IPS-15b (cell line): ENCODE results near the gene ATP6V0B.

Source experiments
- H3K27me3 ChIP-seq: one replicate; pipeline ENCODE4 v1.6.1; 2013; ENCODE audit warnings: low read length; ENCODE audit not compliant: control insufficient read depth, insufficient read depth
- H3K36me3 ChIP-seq: one replicate; pipeline ENCODE4 v1.6.1; 2013; ENCODE audit warnings: low read length; ENCODE audit not compliant: control insufficient read depth, insufficient read depth
- H3K4me1 ChIP-seq: one replicate; pipeline ENCODE4 v1.6.1; 2013; ENCODE audit warnings: mild to moderate bottlenecking, low read length; ENCODE audit not compliant: control insufficient read depth, insufficient read depth
- H3K4me3 ChIP-seq: one replicate; pipeline ENCODE4 v1.5.1; 2013; ENCODE audit warnings: low read depth, low read length
- H3K9ac ChIP-seq: one replicate; pipeline ENCODE4 v1.6.1; 2013; ENCODE audit warnings: low read depth, mild to moderate bottlenecking, low read length
- H3K9me3 ChIP-seq: one replicate; pipeline ENCODE4 v1.6.1; 2013; ENCODE audit warnings: mild to moderate bottlenecking, low read length; ENCODE audit not compliant: control insufficient read depth, insufficient read depth

The ATP6V0B gene

GRCh38 chr1:44002165-44002564 is 27.4 kb downstream of the ATP6V0B start:
- no peaks in the 10 kb centered on the region for H3K9me3 ChIP-seq
- H3K4me3 ChIP-seq: no peak overlapping the region
- H3K4me1 ChIP-seq: no peaks in the 10 kb centered on the region
- H3K9ac ChIP-seq: no peak overlapping the region
- H3K27me3 ChIP-seq: no peaks in the 10 kb centered on the region
- peaks cover 14% of the 10 kb centered on the region for H3K36me3 ChIP-seq

DNA sequence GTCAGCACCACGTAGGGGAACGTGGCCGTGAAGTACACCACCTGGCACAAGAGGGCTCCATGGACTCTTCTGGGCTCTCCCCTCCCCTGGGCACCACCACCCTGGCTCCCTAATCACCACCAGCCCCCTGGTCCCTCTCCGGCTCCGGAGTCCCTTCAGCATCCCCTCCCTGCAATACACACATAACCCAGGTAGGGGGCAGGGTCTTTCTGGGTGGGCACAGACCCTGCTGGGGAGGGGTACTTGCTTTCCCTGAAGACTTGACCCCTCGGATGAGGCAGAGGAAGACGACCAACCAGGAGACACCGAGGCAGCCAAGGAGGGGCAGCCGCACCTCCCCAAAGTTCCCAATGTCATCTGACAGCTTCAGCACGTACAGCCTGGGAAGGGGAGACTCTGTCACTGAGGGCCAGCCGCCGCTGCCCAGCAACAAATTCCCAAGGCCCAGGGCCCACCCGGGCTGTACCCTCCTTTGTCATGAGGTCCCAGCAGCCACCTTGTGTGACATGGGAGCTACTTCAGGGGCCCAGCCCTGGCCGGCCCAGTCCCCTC is 27.9 kb downstream of the ATP6V0B start:
- no peak overlapping the region for H3K4me3 ChIP-seq
- peaks cover 13% of the 10 kb centered on the region for H3K36me3 ChIP-seq
- H3K9ac ChIP-seq: no peak overlapping the region
- H3K9me3 ChIP-seq: no peaks in the 10 kb centered on the region
- H3K27me3 ChIP-seq: no peaks in the 10 kb centered on the region
- no peaks in the 10 kb centered on the region for H3K4me1 ChIP-seq

- peaks cover 2% of the 10 kb centered on the region for H3K4me1 ChIP-seq
- H3K9ac ChIP-seq: no peak overlapping the region
- peaks cover 6% of the 10 kb centered on the region for H3K36me3 ChIP-seq
- H3K9me3 ChIP-seq: no peaks in the 10 kb centered on the region
- H3K4me3 ChIP-seq: no peak overlapping the region
- no peaks in the 10 kb centered on the region for H3K27me3 ChIP-seq
Measured at GRCh38 chr1:44008259-44008658, 33.5 kb downstream of the ATP6V0B start.

DNA sequence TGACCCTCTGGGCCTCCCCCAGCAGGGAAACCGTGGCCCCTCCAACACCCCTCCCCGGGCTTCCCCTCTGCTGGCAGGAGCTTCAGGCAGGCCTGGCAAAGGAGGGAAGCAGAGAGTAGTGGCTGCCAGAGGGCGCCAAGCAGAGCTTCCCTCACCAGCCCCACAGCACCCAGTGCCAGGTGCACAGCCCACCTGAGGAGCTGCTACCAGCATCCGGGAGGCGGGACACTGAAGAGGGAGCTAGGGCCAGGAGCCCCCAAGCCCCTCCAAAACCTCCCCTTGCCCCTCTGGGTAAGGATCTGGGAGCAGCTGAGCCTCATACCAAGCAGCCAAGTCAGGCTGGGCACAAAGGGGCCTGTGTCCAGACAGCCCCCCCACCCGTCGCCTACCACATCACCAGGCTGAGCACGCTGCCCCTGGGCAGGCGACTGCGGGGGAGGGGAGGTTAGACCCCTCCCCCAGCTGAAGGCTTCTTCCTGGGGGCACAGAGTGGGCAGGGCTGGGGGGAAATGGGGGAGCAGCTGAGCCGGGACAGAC is 36.2 kb downstream of the ATP6V0B start:
- no peaks in the 10 kb centered on the region for H3K9me3 ChIP-seq
- H3K9ac ChIP-seq: no peak overlapping the region
- peaks cover 2% of the 10 kb centered on the region for H3K4me1 ChIP-seq
- H3K27me3 ChIP-seq: no peaks in the 10 kb centered on the region
- H3K36me3 ChIP-seq: peaks cover 6% of the 10 kb centered on the region
- H3K4me3 ChIP-seq: no peak overlapping the region

- no peaks in the 10 kb centered on the region for H3K27me3 ChIP-seq
- H3K36me3 ChIP-seq: no peaks in the 10 kb centered on the region
- no peaks in the 10 kb centered on the region for H3K9me3 ChIP-seq
- peaks cover 2% of the 10 kb centered on the region for H3K4me1 ChIP-seq
- no peak overlapping the region for H3K4me3 ChIP-seq
- no peak overlapping the region for H3K9ac ChIP-seq
Measured at GRCh38 chr1:44012404-44012803, 37.6 kb downstream of the ATP6V0B start.

DNA sequence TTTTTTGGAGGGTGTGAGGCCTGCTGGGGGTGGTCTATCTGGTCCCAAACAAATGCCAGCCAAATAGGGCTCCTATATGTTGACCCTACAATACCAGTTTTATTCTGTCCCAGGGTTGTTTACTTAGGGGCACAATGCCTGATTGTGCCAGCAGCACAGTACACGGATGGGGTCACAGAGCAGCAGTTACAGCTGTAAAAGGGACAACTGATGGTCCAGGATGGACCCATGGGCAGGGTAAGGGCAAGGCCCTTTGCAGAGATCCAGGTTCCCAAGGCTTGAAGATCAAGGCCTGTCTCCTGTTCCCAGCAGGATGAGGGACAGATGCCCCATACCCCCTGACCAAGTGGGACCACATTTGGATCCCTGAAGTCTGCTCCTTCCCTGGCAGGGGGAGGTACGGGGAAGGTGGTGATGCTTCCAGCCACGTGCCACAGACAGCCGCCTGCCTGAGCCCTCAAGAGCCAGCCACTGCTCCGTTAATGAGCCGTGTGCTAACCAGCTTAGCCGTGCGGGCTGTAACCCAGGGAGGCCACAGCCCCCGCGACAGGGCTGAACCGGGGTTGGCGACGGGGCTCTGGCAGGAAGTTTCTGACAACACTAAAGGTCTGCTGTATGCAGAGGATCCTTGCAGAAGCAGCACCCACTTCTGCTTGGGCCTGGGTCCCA is 38.3 kb downstream of the ATP6V0B start:
- Histone ChIP-seq H3K9ac (no peak overlapping the region), H3K27me3 (no peaks in the 10 kb centered on the region), H3K9me3 (no peaks in the 10 kb centered on the region), H3K4me1 (peaks cover 2% of the 10 kb centered on the region), H3K36me3 (no peaks in the 10 kb centered on the region), H3K4me3 (no peak overlapping the region)

- Histone ChIP-seq H3K27me3 (no peaks in the 10 kb centered on the region), H3K4me3 (no peak overlapping the region), H3K9ac (no peak overlapping the region), H3K9me3 (no peaks in the 10 kb centered on the region), H3K36me3 (no peaks in the 10 kb centered on the region), H3K4me1 (peaks cover 2% of the 10 kb centered on the region)
Measured at GRCh38 chr1:44013949-44014348, 39.2 kb downstream of the ATP6V0B start.

DNA sequence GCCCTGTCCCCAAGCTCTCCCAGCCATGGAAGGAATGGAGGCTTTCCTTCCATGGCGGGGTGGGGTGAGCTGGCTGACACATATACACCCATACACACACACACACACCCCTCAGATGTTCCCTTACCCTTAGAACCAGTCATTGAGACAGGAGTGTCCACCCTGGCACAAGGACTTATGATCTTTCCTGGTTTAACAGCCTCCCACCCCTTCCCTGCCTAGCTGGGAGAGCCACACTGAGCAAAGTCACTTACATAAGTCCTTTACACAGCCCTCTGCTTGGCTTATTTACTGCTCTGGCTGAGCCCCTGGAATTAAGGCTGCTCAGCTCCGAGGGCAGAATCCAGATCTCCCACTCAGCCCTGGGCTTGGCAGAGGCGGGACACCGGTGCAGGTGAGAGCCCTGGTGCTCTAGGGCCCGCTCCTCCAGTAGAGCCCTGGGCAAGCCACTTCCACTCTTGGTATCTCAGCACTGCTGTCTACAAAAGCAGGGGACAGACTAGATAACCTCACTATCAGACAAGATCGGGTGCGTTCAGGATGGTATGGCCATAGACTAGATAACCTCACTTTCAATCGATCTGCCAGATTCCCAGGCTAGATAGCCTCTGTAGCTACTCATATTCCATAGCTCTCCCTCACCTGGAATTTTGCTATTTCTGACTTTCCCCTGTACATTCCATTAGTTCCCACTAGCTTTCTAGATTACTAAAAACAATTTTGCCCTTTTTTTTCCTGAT is 39.8 kb downstream of the ATP6V0B start:
- H3K9me3 ChIP-seq: no peaks in the 10 kb centered on the region
- no peaks in the 10 kb centered on the region for H3K36me3 ChIP-seq
- H3K9ac ChIP-seq: no peak overlapping the region
- H3K27me3 ChIP-seq: no peaks in the 10 kb centered on the region
- peaks cover 2% of the 10 kb centered on the region for H3K4me1 ChIP-seq
- H3K4me3 ChIP-seq: no peak overlapping the region

DNA sequence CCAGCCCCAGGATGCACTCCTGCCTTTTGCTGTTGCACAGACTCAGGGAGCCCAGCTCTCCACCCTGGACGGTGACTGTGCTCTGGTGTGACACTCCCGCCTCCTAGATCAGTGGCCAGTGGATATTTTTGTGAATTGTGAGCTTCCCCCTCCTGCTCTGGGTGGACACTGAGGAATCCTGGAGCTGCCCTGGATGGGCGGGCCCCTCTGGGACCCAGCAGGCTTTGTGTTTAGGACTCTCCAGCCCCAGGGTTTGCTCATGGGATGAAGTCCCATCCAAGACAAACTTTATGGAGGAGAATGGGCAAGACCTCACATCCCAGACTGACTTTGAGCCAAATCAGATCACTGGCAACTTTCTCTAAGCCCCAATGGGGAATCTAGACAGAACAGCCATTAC is 40.4 kb downstream of the ATP6V0B start:
- H3K9me3 ChIP-seq: no peaks in the 10 kb centered on the region
- no peak overlapping the region for H3K9ac ChIP-seq
- no peaks in the 10 kb centered on the region for H3K27me3 ChIP-seq
- H3K4me3 ChIP-seq: no peak overlapping the region
- no peaks in the 10 kb centered on the region for H3K36me3 ChIP-seq
- peaks cover 2% of the 10 kb centered on the region for H3K4me1 ChIP-seq

DNA sequence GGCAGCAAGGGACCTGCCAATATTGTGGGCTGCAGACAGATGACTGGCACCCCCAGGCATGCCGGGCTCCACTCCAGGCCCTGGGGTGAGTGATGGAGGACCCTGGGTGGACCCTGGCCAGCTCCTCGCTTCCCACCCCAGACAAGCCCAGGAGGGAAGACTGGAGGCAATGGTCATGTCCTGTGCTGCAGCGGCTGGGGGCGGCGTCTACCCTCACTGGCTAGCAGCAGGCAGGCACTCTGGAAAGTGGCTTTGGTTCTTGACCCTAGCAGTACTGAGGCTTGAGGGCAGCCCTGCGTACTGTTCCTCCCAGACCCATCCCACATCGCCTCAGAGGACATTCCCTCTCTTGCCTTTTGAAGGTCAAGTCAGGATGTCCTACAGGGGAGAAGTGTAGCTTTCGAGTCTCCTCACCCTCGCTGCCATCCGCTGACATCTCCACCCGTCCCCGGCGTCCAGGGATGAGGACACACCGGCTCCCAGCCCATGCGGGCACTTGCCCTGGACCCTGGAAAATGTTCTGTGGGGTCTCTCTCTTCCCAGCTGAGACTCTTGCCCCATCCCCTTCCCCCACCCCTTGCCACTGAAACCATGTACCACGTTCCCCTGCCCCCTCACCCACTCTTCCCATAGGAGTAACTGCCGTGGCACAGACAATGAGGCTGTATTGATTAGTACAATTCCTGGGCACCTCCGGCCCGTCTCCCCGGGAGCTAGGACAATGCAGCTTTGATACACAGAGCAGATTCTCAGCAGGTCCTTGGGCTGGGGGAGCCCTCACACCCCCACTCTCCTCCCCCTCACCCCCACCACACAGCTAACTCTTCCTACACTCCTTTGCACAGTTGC is 41.5 kb downstream of the ATP6V0B start:
- Histone ChIP-seq H3K36me3 (no peaks in the 10 kb centered on the region), H3K4me3 (no peak overlapping the region), H3K27me3 (no peaks in the 10 kb centered on the region), H3K9me3 (no peaks in the 10 kb centered on the region), H3K9ac (no peak overlapping the region), H3K4me1 (peaks cover 2% of the 10 kb centered on the region)

DNA sequence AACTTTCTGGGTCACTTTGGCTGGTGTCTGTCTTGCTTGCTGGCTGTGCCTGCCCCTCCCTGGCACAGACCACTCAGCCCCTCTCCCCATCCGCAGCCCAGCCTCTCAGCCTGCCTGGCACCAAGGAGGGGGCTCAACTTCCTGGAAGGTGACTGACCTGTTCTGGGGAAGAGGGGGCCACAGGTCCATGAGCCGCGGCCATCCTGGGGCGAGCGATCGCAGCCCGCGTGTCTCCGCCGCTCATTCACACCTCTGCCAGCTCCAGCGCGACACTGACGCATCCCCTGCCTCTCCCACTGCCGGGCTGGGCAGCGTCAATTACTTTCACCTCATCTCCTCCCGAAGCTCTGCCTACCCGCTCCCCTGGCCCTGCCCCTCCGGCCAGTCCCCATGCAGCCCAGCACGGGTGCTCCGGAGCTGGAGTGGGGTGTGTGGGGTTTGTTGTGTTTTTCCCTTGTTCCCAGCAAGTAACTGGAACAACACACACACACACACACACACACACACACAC is 42.2 kb downstream of the ATP6V0B start:
- Histone ChIP-seq H3K9me3 (no peaks in the 10 kb centered on the region), H3K4me3 (no peak overlapping the region), H3K27me3 (no peaks in the 10 kb centered on the region), H3K4me1 (no peaks in the 10 kb centered on the region), H3K36me3 (peaks cover 6% of the 10 kb centered on the region), H3K9ac (no peak overlapping the region)
